Measurements from ENCODE around the gene DEGS1.

DEGS1 gene

GRCh38 chr1:224217655-224218623 is 34.9 kb downstream of the DEGS1 start:
- DNase-seq = no peak

GRCh38 chr1:224219011-224219611 is 36.1 kb downstream of the DEGS1 start:
- DNase-seq = no peak

GRCh38 chr1:224219612-224220059 is 36.6 kb downstream of the DEGS1 start:
- DNase-seq = no peak

GRCh38 chr1:224223819-224224714 is 41.0 kb downstream of the DEGS1 start:
- no peak for DNase-seq

GRCh38 chr1:224226849-224227502 is 43.9 kb downstream of the DEGS1 start:
- no peak for DNase-seq

GRCh38 chr1:224234017-224234416 is 51.0 kb downstream of the DEGS1 start:
- DNase-seq = no peak

GRCh38 chr1:224235813-224236493 is 52.9 kb downstream of the DEGS1 start:
- DNase-seq = no peak

GRCh38 chr1:224237119-224237881 is 54.3 kb downstream of the DEGS1 start:
- DNase-seq = no peak

- DNase-seq = no peak
These were observed 55.2 kb downstream of the DEGS1 start for GRCh38 chr1:224238212-224238611.

GRCh38 chr1:224238756-224239155 is 55.7 kb downstream of the DEGS1 start:
- no peak for DNase-seq
